CD4-positive, alpha-beta T cell (primary cell): ENCODE data around the gene DHH. TPM values are rescaled to one million over a fixed set of nuclear protein-coding genes. Genes with fewer than 3 reads are reported as not detected.

Source experiments
- ATAC-seq: fragments of 200-7000 bp; cut with Tn5 transposase; one replicate; pipeline ENCODE4 v1.10.0; 2022; ENCODE audit warnings: mild to moderate bottlenecking; ENCODE audit not compliant: poor library complexity
- CTCF ChIA-PET: fragments of 350-600 bp; sonication (Branson Sonifier 250); formaldehyde crosslinking; loops from one replicate; lab custom pipeline; 2021; ENCODE audit warnings: antibody characterized with exemption, inconsistent platforms; lab: Charles Lee
- POLR2A ChIA-PET: fragments of 350-600 bp; sonication (Branson Sonifier 250); formaldehyde crosslinking; loops from one replicate; lab custom pipeline; 2021; ENCODE audit warnings: antibody characterized with exemption, inconsistent platforms; lab: Charles Lee
- DNase-seq, 14 experiments: peaks; one replicate each; pipeline ENCODE4 v3.0.0-alpha.2; 2013 to 2020; ENCODE audit warnings: mixed read lengths in 2 of 14
- H3K27ac ChIP-seq, 2 donors: one replicate each; pipeline versions ENCODE4 v1.5.1 to v1.7.0; 2013; ENCODE audit warnings: low read length in 2 of 2, low read depth in 1 of 2, mild to moderate bottlenecking in 1 of 2
- H3K27me3 ChIP-seq, 2 experiments: 1 replicate in 1 of 2; 2 replicates in 1 of 2; pipeline versions ENCODE4 v1.6.1 to v1.7.0; 2013; ENCODE audit warnings: low read length in 2 of 2, control low read depth in 1 of 2, mild to moderate bottlenecking in 1 of 2, moderate library complexity in 1 of 2; ENCODE audit not compliant: insufficient read depth in 2 of 2, control insufficient read depth in 1 of 2
- H3K36me3 ChIP-seq: one replicate; pipeline ENCODE4 v1.6.1; 2013; ENCODE audit warnings: low read length, control low read depth; ENCODE audit not compliant: insufficient read depth
- H3K4me1 ChIP-seq: one replicate; pipeline ENCODE4 v1.6.1; 2013; ENCODE audit warnings: low read length, control low read depth; ENCODE audit not compliant: insufficient read depth
- H3K4me3 ChIP-seq: one replicate; pipeline ENCODE4 v1.5.1; 2013; ENCODE audit warnings: mild to moderate bottlenecking, low read length, moderate library complexity
- H3K9me3 ChIP-seq, 2 experiments: 1 replicate in 1 of 2; 2 replicates in 1 of 2; pipeline versions ENCODE4 v1.6.1 to v1.7.0; 2013; ENCODE audit warnings: low read length in 2 of 2, mild to moderate bottlenecking in 2 of 2, control low read depth in 1 of 2, moderate library complexity in 1 of 2; ENCODE audit not compliant: control insufficient read depth in 1 of 2, insufficient read depth in 1 of 2
- H3K27ac Mint-ChIP-seq: one replicate; pipeline ENCODE4 v1.8.0; 2020; ENCODE audit warnings: mixed read lengths
- H3K27me3 Mint-ChIP-seq: one replicate; pipeline ENCODE4 v1.8.0; 2021; ENCODE audit warnings: mixed read lengths
- H3K36me3 Mint-ChIP-seq: one replicate; pipeline ENCODE4 v1.8.0; 2021; ENCODE audit warnings: low read depth, mixed read lengths
- H3K4me1 Mint-ChIP-seq: one replicate; pipeline ENCODE4 v1.8.0; 2021; ENCODE audit warnings: low read depth, mixed read lengths
- H3K4me3 Mint-ChIP-seq: one replicate; pipeline ENCODE4 v1.8.0; 2020; ENCODE audit warnings: mild to moderate bottlenecking, mixed read lengths
- H3K9me3 Mint-ChIP-seq: one replicate; pipeline ENCODE4 v1.8.0; 2020; ENCODE audit warnings: mixed read lengths
- intact Hi-C, 2 experiments: fragments of 100-400 bp; cut with DNase I in 1 of 2; cut with micrococcal nuclease in 1 of 2; formaldehyde crosslinking; loops; one replicate each; pipeline versions ENCODE4 v1.15.1 to v1.9.0; 2023 to 2025; cut with DNase I, micrococcal nuclease
- total RNA-seq, 174 experiments: library from RNA in 2 of 174; stranded (reverse) in 2 of 174; gene quantifications; one replicate each; pipeline ENCODE4 v1.2.3 and lab custom pipeline; 2021 to 2026
- TF ChIP-seq, protein P1 (sequence below): fragments of 200-600 bp; IDR thresholded peaks from one replicate; pipeline ENCODE4 v1.8.0; 2022; ENCODE audit warnings: antibody characterized with exemption, mild to moderate bottlenecking

Gene DHH
- total RNA-seq, 2 experiments from 2014 or later = 0.71 to 1.1 TPM

DNA sequence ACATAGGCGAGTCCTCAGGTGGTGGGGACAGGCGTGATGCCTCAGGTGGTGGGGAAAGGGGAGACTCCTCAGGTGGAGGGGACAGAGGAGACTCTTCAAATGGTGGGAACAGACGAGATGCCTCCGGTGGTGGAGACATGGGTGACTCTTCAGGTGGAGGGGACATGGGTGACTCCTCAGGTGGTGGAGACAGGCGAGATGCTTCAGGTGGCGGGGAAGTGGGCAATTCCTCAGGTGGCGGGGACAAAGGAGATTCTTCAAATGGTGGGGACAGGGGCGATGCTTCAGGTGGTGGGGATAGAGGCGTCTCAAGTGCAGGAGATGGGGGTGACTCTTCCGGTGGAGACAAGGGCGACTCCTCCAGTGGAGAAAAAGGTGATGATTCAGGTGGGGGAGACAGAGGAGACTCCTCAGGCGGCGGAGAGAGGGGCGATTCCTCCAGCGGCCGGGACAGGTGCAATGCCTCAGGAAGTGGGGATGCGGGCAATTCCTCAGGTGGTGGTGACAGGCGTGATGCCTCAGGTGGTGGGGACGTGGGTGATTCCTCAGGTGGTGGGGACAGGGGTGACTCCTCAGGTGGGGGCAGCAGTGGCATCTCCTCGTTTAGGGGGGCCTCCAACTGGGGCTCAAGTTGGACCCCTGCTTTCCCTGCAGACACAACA lies 42.7 kb downstream of the DHH start:
- Mint-ChIP-seq H3K9me3 (no peaks in the 10 kb centered on the region), H3K27ac (no peak overlapping the region), H3K4me3 (no peak overlapping the region), H3K4me1 (peaks cover 30% of the 10 kb centered on the region), H3K36me3 (peaks cover 89% of the 10 kb centered on the region), H3K27me3 (no peaks in the 10 kb centered on the region)
- ChIA-PET POLR2A (no interaction called here), CTCF (no interaction called here)
- Histone ChIP-seq H3K9me3 (no peaks in the 10 kb centered on the region), H3K27me3 (no peaks in the 10 kb centered on the region), H3K4me3 (no peak overlapping the region), H3K4me1 (peaks cover 32% of the 10 kb centered on the region), H3K27ac (no peak overlapping the region), H3K36me3 (peaks cover 84% of the 10 kb centered on the region)
- intact Hi-C loops = no loop called here
- no peak for ATAC-seq
- no peak for DNase-seq
- TF ChIP-seq, protein P1, sequence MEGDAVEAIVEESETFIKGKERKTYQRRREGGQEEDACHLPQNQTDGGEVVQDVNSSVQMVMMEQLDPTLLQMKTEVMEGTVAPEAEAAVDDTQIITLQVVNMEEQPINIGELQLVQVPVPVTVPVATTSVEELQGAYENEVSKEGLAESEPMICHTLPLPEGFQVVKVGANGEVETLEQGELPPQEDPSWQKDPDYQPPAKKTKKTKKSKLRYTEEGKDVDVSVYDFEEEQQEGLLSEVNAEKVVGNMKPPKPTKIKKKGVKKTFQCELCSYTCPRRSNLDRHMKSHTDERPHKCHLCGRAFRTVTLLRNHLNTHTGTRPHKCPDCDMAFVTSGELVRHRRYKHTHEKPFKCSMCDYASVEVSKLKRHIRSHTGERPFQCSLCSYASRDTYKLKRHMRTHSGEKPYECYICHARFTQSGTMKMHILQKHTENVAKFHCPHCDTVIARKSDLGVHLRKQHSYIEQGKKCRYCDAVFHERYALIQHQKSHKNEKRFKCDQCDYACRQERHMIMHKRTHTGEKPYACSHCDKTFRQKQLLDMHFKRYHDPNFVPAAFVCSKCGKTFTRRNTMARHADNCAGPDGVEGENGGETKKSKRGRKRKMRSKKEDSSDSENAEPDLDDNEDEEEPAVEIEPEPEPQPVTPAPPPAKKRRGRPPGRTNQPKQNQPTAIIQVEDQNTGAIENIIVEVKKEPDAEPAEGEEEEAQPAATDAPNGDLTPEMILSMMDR = no peak

DNA sequence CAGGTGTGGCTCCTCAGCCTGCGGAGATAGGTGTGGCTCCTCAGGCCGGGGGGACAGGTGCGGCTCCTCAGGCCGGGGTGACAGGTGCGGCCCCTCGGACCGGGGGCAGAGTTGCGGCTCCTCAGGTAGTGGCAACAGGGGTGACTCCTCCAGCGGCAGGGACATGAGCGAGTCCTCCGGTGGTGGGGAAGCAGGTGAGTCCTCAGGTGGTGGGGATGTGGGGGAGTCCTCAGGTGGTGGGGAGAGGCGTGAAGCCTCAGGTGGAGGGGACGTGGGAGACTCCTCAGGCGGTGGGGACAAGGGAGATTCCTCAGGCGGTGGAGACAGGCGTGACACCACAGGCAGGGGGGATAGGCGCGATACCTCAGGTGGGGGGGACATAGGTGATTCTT lies 43.2 kb downstream of the DHH start:
- Mint-ChIP-seq H3K27me3 (no peaks in the 10 kb centered on the region), H3K4me3 (no peak overlapping the region), H3K36me3 (peaks cover 95% of the 10 kb centered on the region), H3K9me3 (no peaks in the 10 kb centered on the region), H3K4me1 (peaks cover 25% of the 10 kb centered on the region), H3K27ac (no peak overlapping the region)
- no peaks in the 10 kb centered on the region for H3K27me3 ChIP-seq
- intact Hi-C loops = no loop called here
- ChIA-PET CTCF (no interaction called here), POLR2A (no interaction called here)
- peaks cover 88% of the 10 kb centered on the region for H3K36me3 ChIP-seq
- no peak for ATAC-seq
- H3K4me1 ChIP-seq = peaks cover 27% of the 10 kb centered on the region
- TF ChIP-seq, protein P1 = no peak
- no peak overlapping the region for H3K27ac ChIP-seq
- no peak overlapping the region for H3K4me3 ChIP-seq
- DNase-seq = no peak
- no peaks in the 10 kb centered on the region for H3K9me3 ChIP-seq

DNA sequence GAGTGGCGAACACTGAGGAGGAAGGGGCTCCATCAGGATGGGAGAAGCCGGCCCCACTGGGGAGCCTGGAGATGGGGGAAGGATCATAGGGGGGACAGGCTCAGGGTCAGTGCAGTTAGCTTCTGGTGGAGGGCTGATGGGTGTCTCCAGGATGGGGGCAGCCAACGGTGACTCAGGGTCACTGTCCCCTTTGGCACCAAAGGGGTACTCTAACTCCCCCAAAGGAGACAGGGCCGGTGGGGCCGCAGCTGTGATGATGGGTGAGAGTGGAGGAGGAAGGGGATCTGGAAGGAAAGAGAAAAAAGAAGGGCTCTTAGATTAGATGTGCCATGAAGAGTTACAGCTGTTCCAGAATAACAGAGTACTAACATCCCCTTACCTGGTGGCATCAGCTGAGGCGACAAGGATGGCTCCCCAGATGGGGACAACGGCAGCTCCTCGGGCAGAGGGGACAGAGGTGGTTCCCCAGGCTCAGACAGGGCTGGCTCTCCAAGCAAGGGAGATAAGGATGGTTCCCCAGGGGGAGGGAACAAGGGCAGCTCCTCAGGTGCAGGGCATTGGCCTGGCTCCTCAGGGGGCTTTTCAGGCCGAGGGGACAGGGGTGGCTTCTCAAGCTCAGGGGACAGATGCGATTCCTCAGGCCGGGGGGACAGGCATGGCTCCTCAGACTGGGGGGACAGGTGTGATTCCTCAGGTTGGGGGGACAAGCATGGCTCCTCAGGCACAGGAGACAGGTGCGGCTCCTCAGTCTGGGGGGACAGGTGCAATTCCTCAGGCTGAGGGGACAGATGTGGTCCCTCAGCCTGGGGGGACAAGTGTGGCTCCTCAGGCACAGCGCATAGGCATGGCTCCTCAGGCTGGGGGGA lies 43.9 kb downstream of the DHH start:
- peaks cover 95% of the 10 kb centered on the region for H3K36me3 ChIP-seq
- peaks cover 97% of the 10 kb centered on the region for H3K36me3 Mint-ChIP-seq
- H3K9me3 Mint-ChIP-seq = no peaks in the 10 kb centered on the region
- H3K4me1 Mint-ChIP-seq = peaks cover 18% of the 10 kb centered on the region
- peaks cover 20% of the 10 kb centered on the region for H3K4me1 ChIP-seq
- CTCF ChIA-PET = interaction anchor here (0.9 kb wide), 1 partner anchor 160 kb away, joined by 3 read pairs; no protein-coding TSS in a partner anchor
- intact Hi-C loops = no loop called here
- no peak overlapping the region for H3K27ac Mint-ChIP-seq
- no peaks in the 10 kb centered on the region for H3K27me3 ChIP-seq
- DNase-seq (no peak), ATAC-seq (no peak)
- H3K4me3 ChIP-seq = no peak overlapping the region
- POLR2A ChIA-PET = no interaction called here
- H3K9me3 ChIP-seq = no peaks in the 10 kb centered on the region
- H3K4me3 Mint-ChIP-seq = no peak overlapping the region
- TF ChIP-seq, protein P1 = no peak
- no peak overlapping the region for H3K27ac ChIP-seq
- H3K27me3 Mint-ChIP-seq = no peaks in the 10 kb centered on the region
